ENCODE measurements around the gene GALNT6.
A peak's percentile ranks its signal among the peaks of the same experiment; 100 is the strongest.

GALNT6 gene

DNA sequence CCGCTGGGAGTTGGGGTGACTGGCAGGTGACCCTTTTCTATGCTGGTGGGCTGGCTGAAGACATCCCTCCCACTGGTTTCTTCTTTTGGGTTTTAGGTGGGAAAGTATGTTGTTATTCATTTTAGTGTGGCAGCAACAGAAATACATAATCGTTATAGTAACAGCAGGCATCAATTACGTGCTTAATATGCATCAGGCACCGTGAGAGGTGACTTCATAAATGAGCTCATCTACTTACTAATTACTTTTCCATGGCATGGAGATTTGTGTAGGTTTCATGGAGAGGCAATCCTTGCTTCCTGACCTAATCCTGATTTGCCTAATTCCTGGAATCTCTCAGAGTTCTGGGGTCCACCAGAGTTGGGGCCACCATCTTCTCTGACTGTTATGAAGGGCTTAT, 31.4 kb downstream of the GALNT6 start:
- in situ Hi-C loops (cut with MboI; ENCODE audit: low sequenced_read_pairs, unreplicated experiment): no loop called here
- TF ChIP-seq, protein P1, sequence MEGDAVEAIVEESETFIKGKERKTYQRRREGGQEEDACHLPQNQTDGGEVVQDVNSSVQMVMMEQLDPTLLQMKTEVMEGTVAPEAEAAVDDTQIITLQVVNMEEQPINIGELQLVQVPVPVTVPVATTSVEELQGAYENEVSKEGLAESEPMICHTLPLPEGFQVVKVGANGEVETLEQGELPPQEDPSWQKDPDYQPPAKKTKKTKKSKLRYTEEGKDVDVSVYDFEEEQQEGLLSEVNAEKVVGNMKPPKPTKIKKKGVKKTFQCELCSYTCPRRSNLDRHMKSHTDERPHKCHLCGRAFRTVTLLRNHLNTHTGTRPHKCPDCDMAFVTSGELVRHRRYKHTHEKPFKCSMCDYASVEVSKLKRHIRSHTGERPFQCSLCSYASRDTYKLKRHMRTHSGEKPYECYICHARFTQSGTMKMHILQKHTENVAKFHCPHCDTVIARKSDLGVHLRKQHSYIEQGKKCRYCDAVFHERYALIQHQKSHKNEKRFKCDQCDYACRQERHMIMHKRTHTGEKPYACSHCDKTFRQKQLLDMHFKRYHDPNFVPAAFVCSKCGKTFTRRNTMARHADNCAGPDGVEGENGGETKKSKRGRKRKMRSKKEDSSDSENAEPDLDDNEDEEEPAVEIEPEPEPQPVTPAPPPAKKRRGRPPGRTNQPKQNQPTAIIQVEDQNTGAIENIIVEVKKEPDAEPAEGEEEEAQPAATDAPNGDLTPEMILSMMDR (IDR thresholded peaks at IDR 0.05; ENCODE audit: borderline replicate concordance, control extremely low read depth, extremely low read depth, insufficient read depth, missing control alignments): no peak
- no peak for DNase-seq (ENCODE audit: low spot score)

DNA sequence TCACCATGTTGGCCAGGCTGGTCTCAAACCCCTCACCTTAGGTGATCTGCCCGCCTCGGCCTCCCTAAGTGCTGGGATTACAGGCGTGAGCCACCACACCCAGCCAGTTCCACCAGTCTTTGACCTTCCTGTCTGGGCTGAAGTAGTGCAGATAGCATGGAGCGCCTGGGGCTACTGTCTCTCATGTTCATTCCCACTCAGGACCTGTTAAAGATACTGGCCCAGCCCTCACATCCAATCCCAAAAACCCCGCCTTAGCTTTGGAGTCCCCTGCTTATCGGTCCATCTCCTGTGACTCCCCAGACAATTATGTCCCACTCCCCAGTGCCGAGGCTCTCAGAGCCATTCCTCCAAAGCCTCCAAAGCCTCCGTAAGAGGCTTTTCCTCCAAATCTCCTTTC, 32.7 kb downstream of the GALNT6 start:
- in situ Hi-C loops (cut with MboI; ENCODE audit: low sequenced_read_pairs, unreplicated experiment): no loop called here
- TF ChIP-seq, protein P1 (IDR thresholded peaks at IDR 0.05; ENCODE audit: borderline replicate concordance, control extremely low read depth, extremely low read depth, insufficient read depth, missing control alignments): no peak
- no peak for DNase-seq (ENCODE audit: low spot score)

DNA sequence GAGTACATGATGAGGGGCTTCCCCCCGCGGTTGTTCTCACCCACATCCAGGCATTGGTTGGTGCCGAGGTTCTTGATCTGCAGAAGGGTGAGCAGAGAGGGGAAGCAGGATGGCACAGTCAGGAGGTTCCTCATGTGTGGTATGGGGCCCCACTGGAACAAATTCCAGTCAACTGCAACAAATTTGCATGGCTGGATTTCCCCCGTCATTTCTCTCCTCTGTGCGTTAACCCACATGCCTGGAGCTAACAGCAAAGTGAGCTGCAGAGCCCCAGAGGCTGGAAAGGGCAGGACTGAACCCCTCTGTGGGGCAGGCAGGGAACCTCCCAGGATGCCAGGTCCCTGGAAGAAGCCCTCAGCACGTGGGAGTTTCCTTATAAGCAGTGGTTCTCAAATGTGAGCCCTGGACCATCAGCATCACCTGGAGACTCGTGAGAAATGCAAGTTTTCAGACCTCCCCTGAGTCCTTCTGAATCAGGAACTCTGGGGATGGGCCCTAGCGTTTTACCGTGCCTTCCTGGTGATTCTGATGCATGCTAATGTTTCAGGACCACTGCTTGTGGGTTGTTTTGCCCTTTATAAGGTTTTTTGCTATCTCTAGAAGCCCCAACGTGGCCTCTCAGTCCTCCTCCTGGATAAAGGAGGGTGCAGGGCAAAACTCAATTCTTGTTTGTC, 33.7 kb downstream of the GALNT6 start:
- in situ Hi-C loops (cut with MboI; ENCODE audit: low sequenced_read_pairs, unreplicated experiment): no loop called here
- TF ChIP-seq, protein P1 (IDR thresholded peaks at IDR 0.05; ENCODE audit: borderline replicate concordance, control extremely low read depth, extremely low read depth, insufficient read depth, missing control alignments): no peak
- peak; percentile 45 for DNase-seq (ENCODE audit: low spot score)

DNA sequence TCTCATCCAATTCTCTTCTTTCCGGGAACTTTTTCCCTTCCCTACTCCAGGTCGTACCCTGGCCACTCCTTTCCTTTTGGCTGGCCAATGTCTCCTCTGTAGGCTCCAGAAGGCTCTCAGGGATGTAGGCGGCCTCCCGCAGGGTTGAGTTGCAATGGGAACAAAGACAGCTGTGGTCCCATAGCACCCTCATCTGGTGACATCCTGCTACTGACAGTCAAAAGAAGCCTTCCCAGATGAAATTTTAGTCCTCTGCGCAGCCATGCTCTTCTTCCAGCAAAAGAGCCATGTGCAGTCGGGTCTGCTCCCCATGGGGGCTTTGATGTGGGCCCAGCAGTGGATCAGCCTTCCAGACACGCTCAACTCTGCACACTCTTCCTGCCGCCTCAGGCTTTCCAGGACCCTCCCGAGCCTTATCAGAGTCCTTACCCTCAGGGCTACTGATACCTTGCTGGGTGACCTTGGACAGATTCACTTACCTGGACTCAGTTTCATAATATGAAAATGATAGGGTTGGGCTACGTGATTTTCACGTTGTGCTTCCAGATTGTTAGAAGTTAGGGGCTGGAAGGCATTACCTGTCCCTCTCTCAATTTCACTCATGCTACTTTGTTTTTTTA, 39.2 kb downstream of the GALNT6 start:
- in situ Hi-C loops (cut with MboI; ENCODE audit: low sequenced_read_pairs, unreplicated experiment): no loop called here
- TF ChIP-seq, protein P1 (IDR thresholded peaks at IDR 0.05; ENCODE audit: borderline replicate concordance, control extremely low read depth, extremely low read depth, insufficient read depth, missing control alignments): peak; percentile 32
- peak; percentile 45 for DNase-seq (ENCODE audit: low spot score)

DNA sequence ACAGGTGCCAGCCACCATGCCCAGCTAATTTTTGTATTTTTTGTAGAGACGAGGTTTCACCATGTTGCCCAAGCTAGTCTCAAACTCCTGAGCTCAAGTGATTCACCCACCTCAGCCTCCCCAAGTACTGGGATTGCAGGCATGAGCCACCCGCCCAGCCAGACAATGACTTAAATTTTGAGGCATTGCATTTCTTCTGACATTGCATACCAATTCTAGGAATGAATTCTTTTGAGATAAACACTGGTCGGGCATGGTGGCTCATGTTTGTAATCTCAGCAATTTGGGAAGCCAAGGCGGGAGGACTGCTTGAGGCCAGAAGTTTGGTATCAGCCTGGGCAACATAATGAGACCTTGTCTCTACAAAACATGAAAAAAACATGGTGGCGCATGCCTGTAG, 42.2 kb downstream of the GALNT6 start:
- in situ Hi-C loops (cut with MboI; ENCODE audit: low sequenced_read_pairs, unreplicated experiment): no loop called here
- TF ChIP-seq, protein P1 (IDR thresholded peaks at IDR 0.05; ENCODE audit: borderline replicate concordance, control extremely low read depth, extremely low read depth, insufficient read depth, missing control alignments): no peak
- no peak for DNase-seq (ENCODE audit: low spot score)

DNA sequence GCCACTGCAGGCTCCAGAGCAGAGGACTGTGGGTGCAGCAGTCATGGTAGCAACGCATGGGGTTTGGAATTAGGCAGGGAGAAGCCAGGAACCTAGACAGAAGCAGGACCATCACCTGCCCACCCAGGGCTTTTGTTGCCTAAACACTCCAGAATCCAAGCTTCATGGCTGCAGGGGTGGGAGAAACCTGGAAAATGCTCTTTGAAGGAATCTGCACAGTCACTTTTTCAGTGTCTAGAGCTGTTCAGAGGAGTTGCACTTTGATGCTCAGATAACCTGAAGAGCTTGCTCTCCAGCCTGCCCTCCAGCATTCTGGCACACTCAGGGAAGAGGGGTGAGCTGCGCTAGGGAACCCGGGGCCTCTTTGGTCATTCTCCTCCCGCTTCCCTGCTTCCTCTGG, 43.1 kb downstream of the GALNT6 start:
- DNase-seq (ENCODE audit: low spot score): no peak
- in situ Hi-C loops (cut with MboI; ENCODE audit: low sequenced_read_pairs, unreplicated experiment): no loop called here
- TF ChIP-seq, protein P1 (IDR thresholded peaks at IDR 0.05; ENCODE audit: borderline replicate concordance, control extremely low read depth, extremely low read depth, insufficient read depth, missing control alignments): no peak
